ENCODE measurements around the gene UBR3. TPM values are rescaled to one million over a fixed set of nuclear protein-coding genes. Genes with fewer than 3 reads are reported as not detected.

UBR3 gene
- total RNA-seq, 1 experiment from 2014 or later = 21.9 TPM

- Histone ChIP-seq H3K79me2 (ENCODE audit: insufficient read depth, low read length) (peaks cover 11% of the 10 kb centered on the region; the same call in 1 of the 2 replicates), H3K9ac (ENCODE audit: extremely low read depth, insufficient read length, low read length) (no peak overlapping the region), H2BK120ac (ENCODE audit: low read depth, low read length, poor library complexity, severe bottlenecking) (no peak overlapping the region), H2AK5ac (ENCODE audit: insufficient read length, low read length) (no peak overlapping the region), H3K14ac (ENCODE audit: insufficient read depth, low read length) (no peak overlapping the region), H3K9me3 (ENCODE audit: control insufficient read depth, low read depth, low read length) (no peaks in the 10 kb centered on the region), H4K5ac (ENCODE audit: insufficient read length, low read depth, low read length) (no peak overlapping the region), H3K23me2 (ENCODE audit: insufficient read length, low read depth, low read length, poor library complexity, severe bottlenecking) (peaks cover 3% of the 10 kb centered on the region), H3K4me1 (ENCODE audit: insufficient read depth, low read length) (peaks cover 3% of the 10 kb centered on the region; the same call in 1 of the 2 replicates), H2BK15ac (ENCODE audit: low read depth, low read length) (no peak overlapping the region), H3K27me3 (ENCODE audit: insufficient read depth, low read length) (no peaks in the 10 kb centered on the region), H2AFZ (ENCODE audit: low read length) (no peak overlapping the region), H3K56ac (ENCODE audit: insufficient read length, low read depth, low read length) (no peak overlapping the region), H2BK5ac (ENCODE audit: insufficient read length, low read length) (no peak overlapping the region), H3K27ac (ENCODE audit: insufficient read length, low read depth, low read length) (no peak overlapping the region), H3K23ac (ENCODE audit: insufficient read length, low read depth, low read length) (no peak overlapping the region), H2BK20ac (ENCODE audit: low read depth, low read length, poor library complexity, severe bottlenecking) (no peak overlapping the region), H3T11ph (ENCODE audit: low read length) (no peak overlapping the region), H4K8ac (replicated peaks; ENCODE audit: insufficient read length, low read depth, low read length) (no peak overlapping the region), H3K4ac (ENCODE audit: low read depth, low read length) (no peak overlapping the region), H4K20me1 (ENCODE audit: control insufficient read depth, insufficient read depth, insufficient read length) (no peaks in the 10 kb centered on the region), H3K4me2 (ENCODE audit: insufficient read depth, insufficient read length, low read length) (no peak overlapping the region), H4K91ac (ENCODE audit: insufficient read length, low read depth, low read length) (no peak overlapping the region), H3K79me1 (ENCODE audit: insufficient read depth, low read depth, low read length, poor library complexity, severe bottlenecking) (peaks cover 3% of the 10 kb centered on the region), H2BK12ac (ENCODE audit: insufficient read length, low read depth, low read length) (no peak overlapping the region), H3K18ac (ENCODE audit: insufficient read length, low read depth, low read length) (no peak overlapping the region)
- DNase-seq = peak; percentile 52
- TF ChIP-seq, protein P1, sequence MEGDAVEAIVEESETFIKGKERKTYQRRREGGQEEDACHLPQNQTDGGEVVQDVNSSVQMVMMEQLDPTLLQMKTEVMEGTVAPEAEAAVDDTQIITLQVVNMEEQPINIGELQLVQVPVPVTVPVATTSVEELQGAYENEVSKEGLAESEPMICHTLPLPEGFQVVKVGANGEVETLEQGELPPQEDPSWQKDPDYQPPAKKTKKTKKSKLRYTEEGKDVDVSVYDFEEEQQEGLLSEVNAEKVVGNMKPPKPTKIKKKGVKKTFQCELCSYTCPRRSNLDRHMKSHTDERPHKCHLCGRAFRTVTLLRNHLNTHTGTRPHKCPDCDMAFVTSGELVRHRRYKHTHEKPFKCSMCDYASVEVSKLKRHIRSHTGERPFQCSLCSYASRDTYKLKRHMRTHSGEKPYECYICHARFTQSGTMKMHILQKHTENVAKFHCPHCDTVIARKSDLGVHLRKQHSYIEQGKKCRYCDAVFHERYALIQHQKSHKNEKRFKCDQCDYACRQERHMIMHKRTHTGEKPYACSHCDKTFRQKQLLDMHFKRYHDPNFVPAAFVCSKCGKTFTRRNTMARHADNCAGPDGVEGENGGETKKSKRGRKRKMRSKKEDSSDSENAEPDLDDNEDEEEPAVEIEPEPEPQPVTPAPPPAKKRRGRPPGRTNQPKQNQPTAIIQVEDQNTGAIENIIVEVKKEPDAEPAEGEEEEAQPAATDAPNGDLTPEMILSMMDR (conservative IDR thresholded peaks at IDR 0.05) = no peak
- no CpG with 5 or more reads among the region's 5 CpGs for WGBS (ENCODE audit: extremely low coverage, insufficient read length, low lambda C conversion rate)
- no peaks in the 10 kb centered on the region; a peak in 1 of 5 replicates for H3K9me3 Mint-ChIP-seq
- H3K36me3 Mint-ChIP-seq (ENCODE audit: insufficient read depth in 1 of 3, low read depth in 3 of 3) = peaks cover 13 to 22% (median 18%) of the 10 kb centered on the region in 3 experiments; a peak in 6 of 7 replicates
- peak overlapping the region; percentile 0 to 62; a peak in 3 of 5 replicates for H3K4me3 Mint-ChIP-seq
- no peaks in the 10 kb centered on the region for H3K27me3 Mint-ChIP-seq (ENCODE audit: low read depth)
- peak overlapping the region in 2 of 3 experiments; percentile 14 to 76; a peak in 3 of 7 replicates for H3K27ac Mint-ChIP-seq
- H3K4me1 Mint-ChIP-seq = peaks cover 26 to 38% of the 10 kb centered on the region in 2 experiments
Measured at GRCh38 chr2:169797601-169798000, 29.7 kb upstream of the UBR3 start.

Data from H9 (cell line).